ENCODE results near the gene MTARC1.

GRCh38 chr1:220783453-220783852, 3.3 kb upstream of the MTARC1 start:
- TF ChIP-seq EZH2 (IDR thresholded peaks at IDR 0.05; ENCODE audit: insufficient read depth, poor library complexity, severe bottlenecking) (no peak), EZH2phosphoT487 (IDR thresholded peaks at IDR 0.05; ENCODE audit: insufficient read depth, low read depth) (no peak)

Measured in GM23248 (cell line).